NCI-H2029 treated with DMSO at 0.1 percent for 48 hours (cell line): ENCODE measurements around the gene CDH13.

ENCODE experiments used
- DNase-seq: peaks from one replicate; lab custom pipeline; 2025; lab: John Stamatoyannopoulos, UW

The CDH13 gene

DNA sequence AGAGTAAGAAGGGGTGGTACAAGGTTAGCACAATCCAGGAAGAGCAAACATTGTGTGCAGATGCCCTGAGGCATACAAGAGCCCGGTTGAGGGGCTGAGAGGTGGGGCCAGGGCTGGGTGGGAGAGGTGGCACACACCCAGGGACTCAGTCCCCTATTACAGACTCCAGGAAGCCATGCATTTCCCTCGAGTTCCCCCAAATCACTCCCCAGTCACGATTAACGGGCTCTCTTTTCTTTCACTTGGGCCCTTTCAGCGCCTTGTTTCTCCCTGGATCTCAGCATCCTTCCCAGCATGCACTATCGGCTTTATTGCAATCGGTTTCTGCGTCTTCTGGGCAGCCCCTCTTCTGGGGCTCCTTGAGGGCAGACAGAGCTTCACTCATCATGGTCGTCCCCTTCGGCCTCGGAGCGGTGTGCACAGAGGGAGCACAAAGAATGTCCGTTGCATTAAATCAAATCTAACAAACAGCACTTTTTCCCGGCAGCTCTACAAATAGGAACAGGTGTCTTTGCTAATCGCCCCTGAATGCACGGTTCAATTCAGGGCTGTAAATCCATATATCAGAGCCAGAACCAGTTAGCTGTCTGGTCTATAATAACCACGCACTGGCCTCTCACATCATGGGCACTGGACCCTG lies 996.4 kb downstream of the CDH13 start:
- no peak for DNase-seq

DNA sequence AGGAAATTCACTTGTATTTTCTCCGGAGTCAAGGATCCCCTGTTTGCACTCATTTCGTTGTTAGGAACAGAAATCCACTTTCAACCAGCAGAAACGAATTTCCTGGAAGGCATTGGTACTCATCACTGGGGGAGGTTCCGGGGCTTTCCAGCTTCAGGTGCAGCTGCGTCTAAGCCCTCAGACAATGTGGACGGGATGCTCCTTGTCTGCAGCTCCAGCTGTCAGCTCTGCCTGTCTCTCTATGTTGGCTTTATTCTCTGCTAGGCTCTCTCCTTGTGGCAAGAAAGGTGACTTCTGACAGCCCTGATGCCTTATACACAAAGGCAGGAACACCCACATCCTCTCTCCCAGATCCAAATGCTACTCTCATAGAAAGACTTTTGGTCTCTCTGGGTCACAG lies 997.1 kb downstream of the CDH13 start:
- peak; percentile 23 for DNase-seq

DNA sequence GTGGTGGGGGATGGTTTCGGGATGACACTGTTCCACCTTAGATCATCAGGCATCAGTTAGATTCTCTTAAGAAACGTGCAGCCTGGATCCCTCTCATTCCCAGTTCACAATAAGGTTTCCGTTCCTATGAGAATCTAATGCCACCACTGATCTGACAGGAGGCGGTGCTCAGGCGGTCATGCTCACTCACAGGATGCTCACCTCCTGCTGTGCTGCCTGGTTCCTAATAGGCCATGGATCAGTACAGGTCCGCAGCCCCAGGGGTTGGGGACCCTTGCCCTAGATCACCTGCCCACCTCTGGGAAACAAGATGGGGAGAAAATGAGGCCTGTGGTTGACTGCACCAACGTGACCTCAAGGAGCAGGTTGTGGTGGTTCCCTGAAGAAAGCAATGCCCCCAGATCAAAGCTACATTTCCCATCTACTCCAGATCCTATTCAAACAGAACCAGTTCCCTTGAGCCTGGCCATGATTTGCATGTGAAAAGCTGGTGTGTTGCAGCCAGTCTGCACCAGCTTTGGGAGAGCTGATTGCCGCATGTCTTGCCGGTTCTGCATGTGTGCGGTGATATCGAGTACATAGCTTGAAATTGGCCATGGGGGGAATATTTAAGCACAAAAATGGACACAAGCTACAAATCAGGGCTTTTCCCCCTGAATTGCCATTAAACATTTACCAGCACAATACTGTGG lies 997.8 kb downstream of the CDH13 start:
- no peak for DNase-seq

DNA sequence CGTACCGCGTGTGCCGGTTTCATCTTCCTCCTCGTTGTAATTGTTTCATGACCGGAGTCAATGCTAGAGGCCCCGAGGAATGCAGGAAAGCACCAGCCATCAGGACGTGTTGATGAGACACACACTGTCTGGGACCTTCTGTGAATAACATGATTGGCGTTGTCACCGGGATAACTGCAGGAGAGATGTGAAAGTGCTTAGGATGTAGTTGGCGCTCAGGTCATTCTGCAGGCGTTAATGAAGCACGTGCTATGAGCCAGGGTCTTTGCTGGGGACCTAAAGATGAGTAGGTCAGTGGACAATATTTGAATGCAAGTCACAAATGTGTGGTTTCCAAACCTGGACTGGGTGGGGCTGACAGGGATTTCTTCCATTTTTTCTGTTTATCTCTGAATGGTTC lies 999.4 kb downstream of the CDH13 start:
- DNase-seq: no peak

DNA sequence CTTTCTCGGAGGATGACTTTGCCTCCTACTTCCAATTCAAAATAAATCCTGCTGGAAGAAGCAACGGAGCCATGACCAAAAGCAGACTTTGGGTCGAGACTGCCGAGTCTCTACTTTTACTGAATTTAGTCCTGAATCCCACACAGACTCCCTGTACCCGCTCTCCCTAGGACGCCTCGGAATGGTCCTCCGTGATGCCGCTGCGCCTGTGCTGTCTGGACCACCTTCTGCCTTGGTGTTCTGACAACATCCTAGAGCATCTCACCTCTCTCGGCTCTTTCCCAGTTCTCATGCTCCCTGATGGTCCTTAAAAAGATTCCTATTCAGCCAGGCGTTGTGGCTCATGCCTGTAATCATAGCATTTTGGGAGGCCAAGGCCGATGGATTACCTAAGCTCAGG lies 999.9 kb downstream of the CDH13 start:
- DNase-seq: no peak

DNA sequence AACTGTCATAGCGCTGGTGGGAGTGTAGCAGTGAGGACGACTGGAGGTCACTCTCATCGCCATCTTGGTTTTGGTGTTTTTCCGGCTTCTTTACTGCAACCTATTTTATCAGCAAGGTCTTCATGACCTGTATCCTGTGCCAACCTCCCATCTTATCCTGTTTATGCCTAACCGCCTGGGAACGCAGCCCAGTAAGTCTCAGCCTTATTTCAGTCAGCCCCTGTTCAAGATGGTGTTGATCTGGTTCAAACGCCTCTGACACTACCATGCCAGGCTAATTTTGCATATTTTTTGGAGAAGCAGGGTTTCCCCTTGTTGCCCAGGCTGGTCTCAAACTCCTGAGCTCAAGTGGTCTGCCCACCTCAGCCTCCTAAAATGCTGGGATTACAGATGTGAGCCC lies 1001.2 kb downstream of the CDH13 start:
- no peak for DNase-seq

DNA sequence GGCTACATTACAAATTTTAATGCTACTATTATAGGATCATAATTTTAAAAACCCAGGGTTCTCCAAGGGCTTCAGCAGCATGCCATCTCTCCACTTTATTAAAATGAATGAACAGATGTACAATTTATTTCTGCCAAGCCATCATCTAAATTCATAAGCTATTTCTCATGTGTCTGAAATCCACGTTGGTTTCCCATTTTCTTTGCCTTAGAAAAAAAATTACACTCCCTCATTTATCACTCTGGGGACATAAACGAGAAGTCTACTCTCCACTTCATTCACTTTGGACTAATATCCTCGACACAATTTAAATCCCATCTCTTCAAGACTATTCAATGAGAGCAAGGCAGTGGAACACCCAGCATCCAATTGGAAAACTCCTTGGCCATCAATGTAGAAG lies 1002.7 kb downstream of the CDH13 start:
- DNase-seq: no peak

DNA sequence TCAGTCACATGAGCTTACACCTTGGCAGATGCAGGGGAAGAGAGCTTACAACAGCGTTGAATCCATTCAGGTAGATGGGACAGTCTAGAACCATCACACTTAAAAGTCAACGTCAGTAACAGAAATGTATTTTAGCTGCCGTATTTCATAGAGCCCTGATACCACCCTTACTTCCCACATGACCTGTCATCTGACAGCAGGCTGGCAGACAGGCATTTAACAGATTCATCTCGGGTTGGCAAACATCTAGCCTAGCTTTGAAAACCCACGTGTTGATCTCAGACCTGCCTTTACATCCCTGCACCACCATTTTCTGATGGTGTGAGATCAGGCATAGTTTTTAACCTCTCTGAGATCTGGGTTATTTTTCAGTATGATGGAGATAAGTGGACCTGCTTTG lies 1003.1 kb downstream of the CDH13 start:
- no peak for DNase-seq

DNA sequence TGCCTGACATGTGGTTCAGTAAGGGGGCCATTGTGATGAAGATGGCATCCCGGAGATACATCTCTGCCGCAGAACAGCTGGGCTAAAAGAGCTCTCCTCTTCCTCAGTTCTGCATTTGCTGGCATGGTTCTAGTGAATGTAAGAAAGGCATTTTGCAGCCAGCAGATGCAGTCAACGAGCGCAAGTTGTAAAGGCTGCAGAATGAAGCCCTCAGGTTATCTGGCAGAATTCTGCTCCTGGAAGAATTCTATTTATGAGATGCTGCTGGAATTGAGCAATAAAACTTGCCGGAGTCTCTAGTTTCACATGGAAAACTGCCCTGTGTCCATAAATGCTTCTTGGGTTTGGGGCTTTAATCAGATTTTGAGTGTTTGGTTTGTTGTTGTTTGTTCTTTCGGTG lies 1004.2 kb downstream of the CDH13 start:
- DNase-seq: no peak

DNA sequence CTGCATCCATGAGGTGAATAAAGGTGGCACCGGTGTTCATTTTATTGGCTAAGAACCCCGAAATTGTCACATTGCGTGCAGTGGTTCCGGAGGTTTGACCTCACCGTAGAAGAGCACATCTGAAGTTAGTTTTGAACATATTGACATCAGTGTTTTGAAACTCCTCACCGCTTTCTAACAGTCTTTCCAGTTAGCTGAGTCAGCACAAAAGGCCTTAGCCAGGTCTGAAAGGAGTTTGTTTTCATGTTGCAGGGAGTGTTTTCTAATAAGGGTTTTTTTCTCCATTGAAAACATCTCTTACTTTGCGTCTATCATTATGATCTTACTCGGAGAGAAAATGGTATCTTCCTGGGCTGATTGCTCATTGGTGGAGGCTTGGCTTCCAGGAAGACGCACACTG lies 1006.5 kb downstream of the CDH13 start:
- no peak for DNase-seq

DNA sequence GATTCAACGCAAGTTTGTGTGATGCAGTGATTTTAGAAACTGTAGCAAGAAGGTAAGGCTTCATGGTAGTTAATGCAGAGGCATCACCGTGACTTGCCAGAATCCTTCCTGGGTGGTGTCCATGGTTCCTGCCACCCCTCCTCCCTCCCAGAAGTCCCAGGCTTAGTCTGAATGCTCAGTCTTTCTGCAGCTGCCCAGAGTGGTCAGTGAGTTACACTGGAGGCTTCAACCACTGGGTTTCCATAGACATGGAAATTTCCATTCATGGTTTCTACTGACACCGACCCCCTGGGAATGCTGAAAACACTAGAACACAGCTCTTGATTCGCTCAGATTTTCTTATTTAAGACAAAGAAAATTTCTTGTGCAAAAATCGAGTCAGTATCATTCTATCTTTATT lies 1021.6 kb downstream of the CDH13 start:
- DNase-seq: no peak

DNA sequence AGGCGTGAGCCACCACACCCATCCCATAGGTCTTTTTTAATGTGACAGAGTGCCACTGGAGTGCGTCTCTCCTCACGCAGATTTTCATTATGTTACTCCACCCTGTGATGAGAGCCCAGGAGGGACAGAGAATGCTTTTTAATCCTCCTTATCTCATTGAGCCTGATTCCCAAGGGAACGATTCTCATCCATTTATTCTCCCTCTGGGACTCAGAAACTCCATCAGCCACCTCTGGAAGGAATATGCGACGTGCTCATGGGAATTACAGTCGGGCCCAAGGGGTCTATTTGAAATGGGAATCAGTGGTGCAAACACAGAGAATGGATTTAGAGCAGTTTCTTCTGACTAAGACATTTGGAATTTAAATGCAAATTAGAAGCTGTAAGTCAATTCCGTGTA lies 1025.1 kb downstream of the CDH13 start:
- DNase-seq: no peak

DNA sequence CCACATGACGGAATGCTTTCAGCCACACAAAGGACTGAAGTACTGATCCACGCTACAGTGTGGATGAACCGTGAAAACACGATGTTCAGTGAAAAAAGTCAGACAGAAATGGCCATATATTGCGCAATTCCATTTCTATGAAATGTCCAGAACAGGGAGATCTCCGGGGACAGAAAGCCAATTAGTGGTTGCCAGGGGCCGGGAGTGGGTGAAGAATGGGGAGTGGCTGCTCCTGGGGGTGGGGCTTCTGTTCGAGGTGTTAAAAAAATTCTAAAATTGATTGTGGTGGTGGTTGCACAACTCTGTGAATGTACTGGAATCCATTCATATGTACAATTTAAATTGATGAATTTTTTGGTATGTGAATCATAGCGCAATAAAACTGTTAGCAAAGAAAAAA lies 1026.2 kb downstream of the CDH13 start:
- DNase-seq: no peak

DNA sequence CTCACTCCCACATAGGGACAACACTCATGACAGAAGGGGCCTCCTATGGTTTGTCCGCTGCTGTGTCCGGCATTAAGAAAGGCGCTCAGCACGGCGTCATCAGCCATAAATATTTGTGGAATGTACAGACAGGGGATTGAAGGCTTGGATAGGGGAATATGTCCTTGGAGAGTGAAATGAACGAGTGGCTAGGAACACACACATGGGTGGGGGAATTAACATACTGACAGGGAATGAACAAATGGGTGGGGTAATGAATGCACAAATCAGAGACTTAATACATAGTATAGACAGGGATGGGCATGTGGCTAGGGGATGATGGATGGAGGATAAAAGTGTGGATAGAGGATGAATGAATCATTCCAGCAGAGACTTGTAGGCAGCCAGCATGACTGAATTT lies 1027.0 kb downstream of the CDH13 start:
- DNase-seq: no peak

DNA sequence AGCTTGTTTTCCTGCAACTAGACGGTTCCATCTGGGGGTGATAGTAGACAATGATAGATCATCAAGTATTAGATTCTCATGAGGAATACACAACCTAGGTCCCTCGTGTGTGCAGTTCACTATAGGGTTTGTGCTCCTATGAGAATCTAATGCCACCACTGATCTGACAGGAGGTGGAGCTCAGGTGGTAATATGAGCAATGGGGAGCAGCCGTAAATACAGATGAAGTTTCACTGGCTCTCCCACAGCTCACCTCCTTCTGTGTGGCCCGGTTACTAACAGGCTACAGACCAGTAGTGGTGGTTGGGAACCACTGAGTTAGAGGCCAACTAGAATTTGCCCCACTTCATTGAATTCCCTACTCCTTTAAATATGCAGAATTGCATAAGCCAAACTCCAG lies 1033.5 kb downstream of the CDH13 start:
- no peak for DNase-seq

DNA sequence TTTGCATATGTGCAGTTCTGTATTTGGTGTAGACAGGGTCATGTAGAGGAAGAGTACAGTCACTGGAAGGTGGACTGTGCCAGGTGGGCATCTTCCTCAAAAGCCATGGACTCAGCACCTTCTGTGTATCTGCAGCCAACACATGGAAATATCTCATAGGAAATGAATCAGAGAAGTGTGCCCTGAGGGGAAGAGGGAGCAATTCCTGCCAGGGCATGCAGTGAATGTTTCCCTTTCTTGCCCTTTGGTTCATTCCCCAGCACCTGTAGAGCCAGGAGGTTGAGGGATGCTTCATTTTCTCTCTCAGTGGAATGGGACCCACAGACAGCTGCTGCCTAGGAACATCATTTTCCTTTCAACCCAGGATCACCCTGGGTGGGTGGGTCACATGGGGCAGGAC lies 1034.9 kb downstream of the CDH13 start:
- no peak for DNase-seq

DNA sequence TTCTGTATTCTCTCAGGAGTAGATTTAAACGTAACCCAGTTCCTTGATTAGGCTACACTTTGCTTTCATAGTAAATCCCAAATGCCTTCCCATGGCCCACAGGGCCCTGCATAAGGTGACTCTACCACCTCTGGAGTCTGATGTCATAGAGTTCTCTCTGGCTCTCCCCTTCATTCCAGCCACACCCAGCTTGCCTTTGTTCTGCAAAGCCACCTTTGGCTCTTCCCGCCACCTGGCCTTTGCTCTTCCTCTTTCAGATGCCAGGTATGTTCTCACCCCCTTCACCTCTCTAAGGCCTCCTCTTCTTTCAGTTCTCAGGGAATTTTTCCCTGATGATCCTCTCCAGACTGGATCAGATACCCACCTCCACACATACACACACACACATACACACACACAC lies 1039.7 kb downstream of the CDH13 start:
- peak; percentile 60 for DNase-seq

DNA sequence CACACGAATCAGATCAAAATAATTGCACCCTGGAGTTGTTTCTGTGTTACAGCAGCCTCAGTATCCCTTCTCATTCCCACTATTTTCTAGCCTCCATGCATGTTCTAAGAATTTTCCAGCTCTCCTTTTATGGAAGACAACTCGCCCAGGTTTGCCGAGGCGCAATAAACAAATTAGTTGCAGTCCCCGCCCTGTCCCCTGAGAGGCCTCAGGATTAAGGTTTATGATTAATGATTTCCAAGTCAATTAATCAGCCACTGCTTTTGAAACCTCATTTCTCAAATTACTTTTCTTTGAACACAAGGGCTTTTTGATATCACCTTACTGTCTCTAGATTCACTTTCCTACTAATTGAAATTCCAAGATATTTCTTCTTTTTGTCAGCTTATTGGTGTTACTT lies 1042.7 kb downstream of the CDH13 start:
- DNase-seq: no peak

DNA sequence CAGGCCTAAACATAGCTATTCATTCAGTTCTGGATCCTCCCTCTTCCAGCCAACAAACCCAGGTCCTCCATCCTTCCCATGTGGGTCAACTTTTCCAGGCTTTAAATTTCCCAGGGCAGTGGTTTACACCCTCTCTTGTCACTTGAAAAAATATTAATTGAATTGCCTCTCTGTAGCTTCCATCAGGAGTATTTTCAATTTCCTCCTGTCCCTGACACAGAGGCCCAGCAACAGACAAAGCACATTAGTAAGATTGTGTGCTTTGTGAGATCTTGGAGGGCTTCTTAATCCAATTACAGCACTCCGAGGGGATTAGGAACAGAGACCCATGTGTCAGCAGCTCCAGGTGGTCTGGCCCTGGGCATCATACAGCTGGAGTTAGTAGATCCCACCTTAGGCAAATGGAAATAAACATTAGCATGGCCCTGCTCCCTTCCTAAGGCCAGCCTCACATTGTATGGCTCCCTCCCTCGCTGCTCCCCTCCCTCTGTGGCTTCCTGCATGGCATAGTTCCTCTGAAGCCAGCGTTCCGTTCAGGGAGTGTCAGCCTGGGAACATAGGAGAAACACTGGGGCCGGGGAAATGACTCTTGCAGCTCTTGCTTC lies 1048.3 kb downstream of the CDH13 start:
- no peak for DNase-seq

DNA sequence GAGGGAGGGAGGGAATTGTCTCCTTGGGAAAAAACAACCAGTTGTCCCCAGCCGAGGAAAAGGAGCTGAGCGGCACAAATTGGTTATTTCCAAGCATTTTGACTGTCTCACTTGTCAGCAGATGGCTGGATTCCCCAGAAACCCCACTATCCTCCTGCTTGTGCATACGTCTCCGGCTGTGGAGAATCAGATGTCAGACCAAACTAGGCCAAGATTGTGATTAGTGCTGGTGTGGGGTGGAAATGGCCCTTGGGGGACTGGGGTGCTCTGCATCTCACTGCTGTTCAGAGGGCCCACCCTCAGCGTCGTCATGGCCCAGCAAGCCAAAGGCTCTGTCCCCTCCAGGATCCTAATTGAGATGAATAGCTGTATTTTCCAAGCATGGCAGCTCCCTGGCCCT lies 1049.3 kb downstream of the CDH13 start:
- no peak for DNase-seq

DNA sequence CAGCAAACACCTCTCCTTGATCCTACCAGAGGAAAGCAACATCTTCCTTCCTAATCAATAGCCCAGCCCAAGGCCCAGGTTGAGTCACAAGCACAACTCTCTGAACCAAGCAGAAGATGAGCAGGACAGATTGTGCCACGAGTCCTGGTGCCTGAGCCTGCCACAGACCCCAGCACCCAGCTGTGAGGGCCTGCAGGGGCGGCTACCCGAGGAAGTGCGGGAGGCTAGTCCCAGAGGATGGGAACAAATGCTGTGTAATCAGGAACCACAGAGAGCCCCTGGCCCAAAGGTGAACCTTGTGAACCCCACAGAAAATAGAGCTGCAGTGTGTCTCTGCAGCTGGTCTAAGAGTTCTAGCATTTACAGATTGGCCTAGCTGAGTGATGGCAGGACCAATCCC lies 1054.2 kb downstream of the CDH13 start:
- DNase-seq: no peak

DNA sequence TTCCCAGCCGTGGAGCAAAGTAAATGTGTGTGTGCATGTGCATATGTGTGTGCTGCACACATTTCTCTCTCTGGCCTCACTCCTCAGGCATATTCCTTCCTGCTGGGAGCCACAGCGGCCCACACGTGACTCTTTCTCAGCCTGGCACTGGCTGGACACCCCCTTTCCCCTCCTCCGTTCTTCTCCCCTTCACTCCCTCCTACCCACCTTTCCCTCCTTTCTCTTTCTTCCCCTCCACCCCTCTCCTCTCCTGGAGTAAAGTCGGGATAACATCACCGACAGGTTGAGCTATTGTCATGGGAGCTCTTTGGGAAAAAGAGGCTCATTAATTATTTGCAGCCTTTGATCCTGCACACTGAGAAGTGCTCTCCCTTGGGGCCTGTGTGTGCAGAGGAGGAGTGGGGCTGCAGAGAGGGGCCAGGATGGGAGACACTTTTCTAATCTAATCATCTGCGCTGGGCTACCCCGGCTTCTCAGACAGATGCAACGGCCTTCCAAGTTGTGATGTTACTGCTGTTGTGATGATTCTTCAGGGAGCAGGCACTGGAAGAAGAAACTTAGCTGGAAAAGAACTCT lies 1054.7 kb downstream of the CDH13 start:
- no peak for DNase-seq

DNA sequence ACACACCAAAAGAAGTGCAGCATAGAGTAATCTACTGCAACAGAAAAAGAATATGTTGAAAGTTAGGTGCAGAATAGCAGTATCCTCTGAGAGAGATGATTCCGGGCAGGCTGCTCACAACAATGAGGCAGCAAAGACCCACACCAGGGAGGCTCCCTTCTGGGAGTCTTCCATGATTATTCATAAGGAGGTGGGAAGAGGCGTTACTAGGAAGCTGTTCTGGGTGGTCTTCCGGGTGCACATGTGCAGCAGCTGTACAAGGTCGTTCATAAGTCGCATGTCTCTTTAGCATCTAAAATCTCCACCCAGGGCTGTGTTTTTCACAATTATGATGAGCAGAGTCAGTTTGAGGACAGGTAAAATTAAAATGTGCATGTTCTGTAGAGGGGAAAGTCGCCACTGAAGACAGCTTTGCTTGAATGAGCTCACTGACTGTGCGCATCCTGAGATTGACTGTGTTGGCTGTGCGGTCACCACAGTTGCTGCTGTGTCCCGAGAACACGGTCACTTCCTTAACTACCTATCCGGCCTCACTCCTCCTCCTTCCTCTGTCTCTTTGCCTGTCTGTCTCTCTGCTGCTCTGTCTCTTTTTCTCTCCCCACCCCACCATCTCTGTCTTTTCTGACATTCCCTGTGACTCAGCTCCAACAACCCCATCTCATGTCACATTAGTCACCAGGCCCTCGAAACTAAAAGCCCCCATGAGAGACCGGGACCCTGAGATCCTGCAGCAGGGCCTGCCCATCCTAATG lies 1055.5 kb downstream of the CDH13 start:
- DNase-seq: no peak
